Endodermal cell (in vitro differentiated cells): ENCODE measurements around the gene ZFP92. TPM values are rescaled to one million over a fixed set of nuclear protein-coding genes. Genes with fewer than 3 reads are reported as not detected.

Experiments
- DNase-seq: peaks from one replicate; pipeline ENCODE4 v3.0.0-alpha.2; 2017
- H3K27ac ChIP-seq: 2 replicates; pipeline ENCODE4 v1.5.1; 2013; ENCODE audit warnings: mild to moderate bottlenecking, low read depth, low read length, moderate library complexity
- H3K27me3 ChIP-seq: 2 replicates; pipeline ENCODE4 v1.6.1; 2013; ENCODE audit warnings: mild to moderate bottlenecking, low read length, moderate library complexity; ENCODE audit not compliant: insufficient read depth, control insufficient read depth, poor library complexity, severe bottlenecking
- H3K36me3 ChIP-seq: 2 replicates; pipeline ENCODE4 v1.7.0; 2013; ENCODE audit warnings: mild to moderate bottlenecking, low read length, moderate library complexity; ENCODE audit not compliant: control insufficient read depth, insufficient read depth
- H3K4me1 ChIP-seq: one replicate; pipeline ENCODE4 v1.7.0; 2013; ENCODE audit warnings: low read length; ENCODE audit not compliant: control insufficient read depth, insufficient read depth
- H3K4me3 ChIP-seq: 2 replicates; pipeline ENCODE4 v1.5.1; 2013; ENCODE audit warnings: mild to moderate bottlenecking, low read length, moderate library complexity
- H3K9ac ChIP-seq: 2 replicates; pipeline ENCODE4 v1.6.1; 2013; ENCODE audit warnings: mild to moderate bottlenecking, low read length, moderate library complexity; ENCODE audit not compliant: poor library complexity, severe bottlenecking; ENCODE audit errors: extremely low read depth
- H3K9me3 ChIP-seq: 2 replicates; pipeline ENCODE4 v1.6.1; 2013; ENCODE audit warnings: mild to moderate bottlenecking, low read length, moderate library complexity; ENCODE audit not compliant: control insufficient read depth
- H3K27ac Mint-ChIP-seq: 2 replicates; pipeline ENCODE4 v1.8.0; 2020; ENCODE audit warnings: mixed read lengths
- H3K27me3 Mint-ChIP-seq: 2 replicates; pipeline ENCODE4 v1.8.0; 2021; ENCODE audit warnings: mild to moderate bottlenecking, mixed read lengths; ENCODE audit not compliant: insufficient read depth
- H3K36me3 Mint-ChIP-seq: 2 replicates; pipeline ENCODE4 v1.8.0; 2020; ENCODE audit warnings: low read depth, mixed read lengths
- H3K4me1 Mint-ChIP-seq: 2 replicates; pipeline ENCODE4 v1.8.0; 2020; ENCODE audit warnings: mixed read lengths
- H3K4me3 Mint-ChIP-seq: 2 replicates; pipeline ENCODE4 v1.8.0; 2020; ENCODE audit warnings: mild to moderate bottlenecking, moderate library complexity, mixed read lengths
- H3K9me3 Mint-ChIP-seq: 2 replicates; pipeline ENCODE4 v1.8.0; 2020; ENCODE audit warnings: mild to moderate bottlenecking, mixed read lengths
- WGBS, 2 experiments: methylation state at CpG; one replicate each; pipeline versions ENCODE4 v1.1.5 to v1.1.7; 2013; ENCODE audit warnings: missing lambda C conversion rate in 2 of 2, mixed read lengths in 1 of 2; ENCODE audit not compliant: insufficient coverage in 1 of 2, insufficient read length in 1 of 2; 5-methylcytosine and 5-hydroxymethylcytosine counted together
- total RNA-seq, 2 donors: library from RNA; stranded (reverse); fragmentation: NEBNext Ultra II Directional in 1 of 2; extraction: Animal tissue kit (Norgen Biotek cat#: 25700) in 1 of 2; gene quantifications; 2 replicates in 1 of 2; 3 replicates in 1 of 2; pipeline ENCODE4 v1.2.1, GENCODE V29; 2021
- TF ChIP-seq, protein P1 (sequence below): fragments of 200-600 bp; sonication (generic); conservative IDR thresholded peaks from 2 replicates; pipeline ENCODE4 v1.5.0; 2021; ENCODE audit warnings: antibody characterized with exemption, mild to moderate bottlenecking

Gene ZFP92
- total RNA-seq, 2 donors from 2014 or later = 0.29 to 0.31 TPM

DNA sequence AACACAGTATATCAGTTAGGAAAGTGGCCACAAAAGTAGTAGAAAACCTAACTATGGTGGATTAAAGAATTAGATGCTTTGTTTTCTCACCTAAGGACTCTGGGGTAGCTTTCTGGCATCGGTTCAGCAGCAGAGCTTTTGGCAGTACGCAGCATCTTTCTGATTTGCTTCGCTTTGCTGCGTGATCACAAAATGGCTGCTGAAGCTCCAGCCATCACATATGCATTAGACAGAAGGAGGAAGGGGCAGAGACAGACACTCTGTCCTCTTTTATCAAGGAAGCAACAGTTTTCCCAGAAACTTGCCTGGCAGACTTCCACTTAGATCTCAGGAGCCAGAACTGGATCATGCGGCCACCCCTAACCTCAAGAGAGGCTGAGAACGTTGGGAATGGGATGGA lies 19.5 kb downstream of the ZFP92 start:
- no peaks in the 10 kb centered on the region for H3K27me3 ChIP-seq
- H3K9ac ChIP-seq = no peak overlapping the region
- TF ChIP-seq, protein P1, sequence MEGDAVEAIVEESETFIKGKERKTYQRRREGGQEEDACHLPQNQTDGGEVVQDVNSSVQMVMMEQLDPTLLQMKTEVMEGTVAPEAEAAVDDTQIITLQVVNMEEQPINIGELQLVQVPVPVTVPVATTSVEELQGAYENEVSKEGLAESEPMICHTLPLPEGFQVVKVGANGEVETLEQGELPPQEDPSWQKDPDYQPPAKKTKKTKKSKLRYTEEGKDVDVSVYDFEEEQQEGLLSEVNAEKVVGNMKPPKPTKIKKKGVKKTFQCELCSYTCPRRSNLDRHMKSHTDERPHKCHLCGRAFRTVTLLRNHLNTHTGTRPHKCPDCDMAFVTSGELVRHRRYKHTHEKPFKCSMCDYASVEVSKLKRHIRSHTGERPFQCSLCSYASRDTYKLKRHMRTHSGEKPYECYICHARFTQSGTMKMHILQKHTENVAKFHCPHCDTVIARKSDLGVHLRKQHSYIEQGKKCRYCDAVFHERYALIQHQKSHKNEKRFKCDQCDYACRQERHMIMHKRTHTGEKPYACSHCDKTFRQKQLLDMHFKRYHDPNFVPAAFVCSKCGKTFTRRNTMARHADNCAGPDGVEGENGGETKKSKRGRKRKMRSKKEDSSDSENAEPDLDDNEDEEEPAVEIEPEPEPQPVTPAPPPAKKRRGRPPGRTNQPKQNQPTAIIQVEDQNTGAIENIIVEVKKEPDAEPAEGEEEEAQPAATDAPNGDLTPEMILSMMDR = no peak
- no peaks in the 10 kb centered on the region for H3K4me1 Mint-ChIP-seq
- no peaks in the 10 kb centered on the region for H3K4me1 ChIP-seq
- DNase-seq = no peak
- H3K9me3 ChIP-seq = no peaks in the 10 kb centered on the region
- H3K27ac ChIP-seq = no peak overlapping the region
- H3K36me3 Mint-ChIP-seq = no peaks in the 10 kb centered on the region
- H3K36me3 ChIP-seq = no peaks in the 10 kb centered on the region
- H3K27ac Mint-ChIP-seq = no peak overlapping the region
- WGBS, 2 experiments = 92 to 96% methylated on average over 6 of the region's 6 CpGs
- no peak overlapping the region for H3K4me3 Mint-ChIP-seq
- H3K9me3 Mint-ChIP-seq = peaks cover 79% of the 10 kb centered on the region
- no peak overlapping the region for H3K4me3 ChIP-seq
- H3K27me3 Mint-ChIP-seq = no peaks in the 10 kb centered on the region

DNA sequence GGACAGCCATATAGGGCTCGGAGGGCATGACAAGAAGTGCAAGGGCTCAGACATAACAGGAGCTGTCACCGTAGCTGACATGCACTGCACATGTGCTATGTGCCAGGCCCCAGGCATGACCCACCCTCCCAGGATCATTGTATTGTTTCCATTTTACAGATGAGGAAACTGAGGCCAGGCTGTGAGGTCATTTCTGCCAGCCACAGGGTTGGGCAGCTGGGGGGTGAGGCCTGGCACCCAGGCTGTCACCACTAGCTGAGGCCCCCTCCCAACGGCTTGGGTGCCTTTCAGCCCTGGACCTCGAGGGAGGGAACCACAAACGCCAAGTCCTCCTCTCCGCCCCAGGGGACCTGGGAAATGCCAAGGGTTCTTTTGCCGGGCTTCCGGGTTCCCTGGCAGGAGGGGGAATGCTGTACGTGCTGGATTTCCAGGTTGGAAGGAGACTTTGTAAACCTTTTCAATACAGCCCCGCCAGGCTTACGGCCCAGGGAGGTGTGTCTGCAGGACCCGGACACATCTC lies 21.9 kb downstream of the ZFP92 start:
- DNase-seq = no peak
- Histone ChIP-seq H3K36me3 (no peaks in the 10 kb centered on the region), H3K9ac (no peak overlapping the region), H3K27ac (no peak overlapping the region), H3K9me3 (no peaks in the 10 kb centered on the region), H3K27me3 (no peaks in the 10 kb centered on the region), H3K4me1 (no peaks in the 10 kb centered on the region), H3K4me3 (no peak overlapping the region)
- 70 to 83% methylated on average over 6 to 12 of the region's 12 CpGs for WGBS, 2 experiments
- no peak overlapping the region for H3K4me3 Mint-ChIP-seq
- H3K36me3 Mint-ChIP-seq = no peaks in the 10 kb centered on the region
- no peak overlapping the region for H3K27ac Mint-ChIP-seq
- H3K4me1 Mint-ChIP-seq = no peaks in the 10 kb centered on the region
- TF ChIP-seq, protein P1 = no peak
- H3K27me3 Mint-ChIP-seq = no peaks in the 10 kb centered on the region
- peaks cover 70% of the 10 kb centered on the region for H3K9me3 Mint-ChIP-seq

DNA sequence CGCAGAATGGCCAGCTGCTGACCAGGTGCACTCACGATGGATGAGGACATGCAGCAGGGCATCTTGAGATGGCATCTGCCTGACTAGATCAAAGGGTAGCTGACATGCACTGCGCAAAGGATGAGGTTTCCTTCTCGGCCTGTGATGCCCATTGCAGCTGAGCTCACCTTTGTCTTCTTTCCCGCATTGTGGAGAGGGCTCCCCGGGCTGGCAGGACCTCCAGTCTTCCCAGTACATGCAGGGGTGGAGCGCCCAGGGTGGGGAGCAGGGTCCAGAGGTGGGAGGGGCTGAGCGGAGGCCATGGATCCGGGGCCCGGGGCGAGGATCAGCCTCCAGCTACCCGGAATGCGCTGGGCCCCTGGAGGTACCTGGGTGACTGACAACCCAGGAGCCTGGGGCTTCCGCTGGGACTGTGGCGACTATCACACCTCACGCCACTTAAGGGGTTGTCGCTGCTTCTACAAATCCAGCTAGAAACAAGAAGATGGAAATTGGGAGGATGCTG lies 22.6 kb downstream of the ZFP92 start:
- Histone ChIP-seq H3K4me1 (no peaks in the 10 kb centered on the region), H3K27ac (no peak overlapping the region), H3K9me3 (no peaks in the 10 kb centered on the region), H3K9ac (no peak overlapping the region), H3K27me3 (no peaks in the 10 kb centered on the region), H3K36me3 (no peaks in the 10 kb centered on the region), H3K4me3 (no peak overlapping the region)
- no peaks in the 10 kb centered on the region for H3K4me1 Mint-ChIP-seq
- TF ChIP-seq, protein P1 = no peak
- H3K36me3 Mint-ChIP-seq = no peaks in the 10 kb centered on the region
- 80 to 90% methylated on average over 3 to 17 of the region's 17 CpGs for WGBS, 2 experiments
- no peak overlapping the region for H3K27ac Mint-ChIP-seq
- no peaks in the 10 kb centered on the region for H3K27me3 Mint-ChIP-seq
- no peak overlapping the region for H3K4me3 Mint-ChIP-seq
- no peak for DNase-seq
- H3K9me3 Mint-ChIP-seq = peaks cover 70% of the 10 kb centered on the region
